ENCODE measurements around the gene ADK.
"Not testable (repeated sequence)": the region's sequence is repeated elsewhere in the genome, so short reads cannot be mapped to it uniquely, and the experiment has no call there.

Gene ADK

GRCh38 chr10:74133923-74134820, 16.8 kb upstream of the ADK start:
- H3K27me3 ChIP-seq: no peaks in the 10 kb centered on the region
- intact Hi-C loops (cut with DNase I; ENCODE audit: low total_unique reads): no loop called here
- no peaks in the 10 kb centered on the region for H3K9me3 ChIP-seq
- no peak overlapping the region for H3K4me3 ChIP-seq
- TF ChIP-seq, protein P1, sequence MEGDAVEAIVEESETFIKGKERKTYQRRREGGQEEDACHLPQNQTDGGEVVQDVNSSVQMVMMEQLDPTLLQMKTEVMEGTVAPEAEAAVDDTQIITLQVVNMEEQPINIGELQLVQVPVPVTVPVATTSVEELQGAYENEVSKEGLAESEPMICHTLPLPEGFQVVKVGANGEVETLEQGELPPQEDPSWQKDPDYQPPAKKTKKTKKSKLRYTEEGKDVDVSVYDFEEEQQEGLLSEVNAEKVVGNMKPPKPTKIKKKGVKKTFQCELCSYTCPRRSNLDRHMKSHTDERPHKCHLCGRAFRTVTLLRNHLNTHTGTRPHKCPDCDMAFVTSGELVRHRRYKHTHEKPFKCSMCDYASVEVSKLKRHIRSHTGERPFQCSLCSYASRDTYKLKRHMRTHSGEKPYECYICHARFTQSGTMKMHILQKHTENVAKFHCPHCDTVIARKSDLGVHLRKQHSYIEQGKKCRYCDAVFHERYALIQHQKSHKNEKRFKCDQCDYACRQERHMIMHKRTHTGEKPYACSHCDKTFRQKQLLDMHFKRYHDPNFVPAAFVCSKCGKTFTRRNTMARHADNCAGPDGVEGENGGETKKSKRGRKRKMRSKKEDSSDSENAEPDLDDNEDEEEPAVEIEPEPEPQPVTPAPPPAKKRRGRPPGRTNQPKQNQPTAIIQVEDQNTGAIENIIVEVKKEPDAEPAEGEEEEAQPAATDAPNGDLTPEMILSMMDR (IDR thresholded peaks at IDR 0.05): no peak
- H3K36me3 ChIP-seq: peaks cover 63 to 77% (median 67%) of the 10 kb centered on the region in 3 donors
- DNase-seq: no peak
- peaks cover 0 to 16% (median 0%) of the 10 kb centered on the region in 4 donors for H3K4me1 ChIP-seq
- H3K27ac ChIP-seq: peak overlapping the region; percentile 1 to 41

- no peak for DNase-seq
- H3K27ac ChIP-seq: no peak overlapping the region
- H3K9me3 ChIP-seq: no peaks in the 10 kb centered on the region
- no peaks in the 10 kb centered on the region for H3K27me3 ChIP-seq
- H3K36me3 ChIP-seq: peaks cover 50 to 64% (median 54%) of the 10 kb centered on the region in 3 donors
- H3K4me3 ChIP-seq: no peak overlapping the region
- intact Hi-C loops (cut with DNase I; ENCODE audit: low total_unique reads): no loop called here
- TF ChIP-seq, protein P1 (IDR thresholded peaks at IDR 0.05): no peak
- peaks cover 0 to 16% (median 0%) of the 10 kb centered on the region in 4 donors for H3K4me1 ChIP-seq
Observed at GRCh38 chr10:74135452-74135851, 15.6 kb upstream of the ADK start.

- peaks cover 31 to 39% (median 32%) of the 10 kb centered on the region in 3 donors for H3K36me3 ChIP-seq
- no peaks in the 10 kb centered on the region for H3K27me3 ChIP-seq
- no peak for DNase-seq
- no peaks in the 10 kb centered on the region for H3K9me3 ChIP-seq
- no peak overlapping the region for H3K27ac ChIP-seq
- H3K4me1 ChIP-seq: peaks cover 0 to 16% (median 0%) of the 10 kb centered on the region in 4 donors
- intact Hi-C loops (cut with DNase I; ENCODE audit: low total_unique reads): no loop called here
- H3K4me3 ChIP-seq: no peak overlapping the region
- TF ChIP-seq, protein P1 (IDR thresholded peaks at IDR 0.05): no peak
Observed at GRCh38 chr10:74137992-74138391, 13.0 kb upstream of the ADK start.

DNA sequence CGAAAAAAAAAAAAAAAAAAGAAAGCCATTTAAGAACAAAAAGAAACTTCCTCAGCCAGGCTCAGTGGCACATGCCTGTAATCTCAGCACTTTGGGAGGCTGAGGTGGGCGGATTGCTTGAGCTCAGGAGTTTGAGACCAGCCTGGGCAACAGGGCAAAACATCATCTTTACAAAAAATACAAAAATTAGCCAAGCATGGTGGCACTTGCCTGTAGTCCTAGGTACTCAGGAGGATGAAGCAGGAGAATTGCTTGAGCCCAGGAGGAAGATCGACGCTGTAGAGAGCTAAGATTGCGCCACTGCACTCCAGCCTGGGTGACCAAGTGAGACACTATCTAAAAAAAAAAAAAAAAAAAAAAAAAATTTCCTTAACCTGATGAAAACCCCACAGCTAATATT, 12.4 kb upstream of the ADK start:
- intact Hi-C loops (cut with DNase I; ENCODE audit: low total_unique reads); DNase-seq; H3K27me3 ChIP-seq; H3K4me3 ChIP-seq; H3K9me3 ChIP-seq; H3K27ac ChIP-seq: not testable (repeated sequence)
- Histone ChIP-seq H3K4me1 (peaks cover 0 to 16% (median 0%) of the 10 kb centered on the region in 4 donors), H3K36me3 (peaks cover 27 to 33% (median 28%) of the 10 kb centered on the region in 3 donors)

- Histone ChIP-seq H3K9me3 (no peaks in the 10 kb centered on the region), H3K27ac (no peak overlapping the region), H3K4me1 (peaks cover 0 to 11% (median 4%) of the 10 kb centered on the region in 4 donors), H3K4me3 (no peak overlapping the region), H3K27me3 (no peaks in the 10 kb centered on the region), H3K36me3 (peaks cover 27 to 30% (median 28%) of the 10 kb centered on the region in 3 donors)
- TF ChIP-seq, protein P1 (IDR thresholded peaks at IDR 0.05): no peak
- intact Hi-C loops (cut with DNase I; ENCODE audit: low total_unique reads): no loop called here
- DNase-seq: no peak
Observed at GRCh38 chr10:74139981-74140380, 11.0 kb upstream of the ADK start.

GRCh38 chr10:74140553-74140952, 10.5 kb upstream of the ADK start:
- Histone ChIP-seq H3K4me3 (no peak overlapping the region), H3K27me3 (no peaks in the 10 kb centered on the region), H3K9me3 (no peaks in the 10 kb centered on the region), H3K36me3 (peaks cover 27 to 29% (median 27%) of the 10 kb centered on the region in 3 donors), H3K4me1 (peaks cover 0 to 15% (median 10%) of the 10 kb centered on the region in 4 donors), H3K27ac (no peak overlapping the region)
- intact Hi-C loops (cut with DNase I; ENCODE audit: low total_unique reads): no loop called here
- DNase-seq: no peak
- TF ChIP-seq, protein P1 (IDR thresholded peaks at IDR 0.05): no peak
